Measurements from ENCODE around the gene RPUSD2.

The RPUSD2 gene

GRCh38 chr15:40590667-40591050 is 21.6 kb downstream of the RPUSD2 start:
- TF ChIP-seq CTCF (IDR thresholded peaks at IDR 0.05; ENCODE audit: extremely low read depth, missing control alignments) = no peak
- DNase-seq (ENCODE audit: low spot score) = no peak

- no peak for TF ChIP-seq CTCF (IDR thresholded peaks at IDR 0.05; ENCODE audit: extremely low read depth, missing control alignments)
- no peak for DNase-seq (ENCODE audit: low spot score)
Observed at GRCh38 chr15:40591389-40591788, 22.3 kb downstream of the RPUSD2 start.

GRCh38 chr15:40593165-40593564 is 24.1 kb downstream of the RPUSD2 start:
- DNase-seq (ENCODE audit: low spot score) = no peak
- no peak for TF ChIP-seq CTCF (IDR thresholded peaks at IDR 0.05; ENCODE audit: extremely low read depth, missing control alignments)

GRCh38 chr15:40593588-40594428 is 24.7 kb downstream of the RPUSD2 start, which contains the start of gene KNL1:
TSS of gene KNL1 (plus strand) at chr15:40594249. CDS start at chr15:40602932, 8,683 bp downstream.
- no peak for TF ChIP-seq CTCF (IDR thresholded peaks at IDR 0.05; ENCODE audit: extremely low read depth, missing control alignments)
- DNase-seq (ENCODE audit: low spot score) = peak; percentile 84

GRCh38 chr15:40594429-40594836 is 25.3 kb downstream of the RPUSD2 start:
- TF ChIP-seq CTCF (IDR thresholded peaks at IDR 0.05; ENCODE audit: extremely low read depth, missing control alignments) = no peak

GRCh38 chr15:40595219-40595618 is 26.1 kb downstream of the RPUSD2 start:
- TF ChIP-seq CTCF (IDR thresholded peaks at IDR 0.05; ENCODE audit: extremely low read depth, missing control alignments) = no peak
- no peak for DNase-seq (ENCODE audit: low spot score)

More at GRCh38 chr15:40594429-40594836, 25.3 kb downstream of the RPUSD2 start:
- DNase-seq (ENCODE audit: low spot score) = peak; percentile 64

- no peak for TF ChIP-seq CTCF (IDR thresholded peaks at IDR 0.05; ENCODE audit: extremely low read depth, missing control alignments)
- DNase-seq (ENCODE audit: low spot score) = no peak
Observed at GRCh38 chr15:40595773-40596172, 26.7 kb downstream of the RPUSD2 start.

Measured in GM20000 (cell line).